PC-3 (cell line): ENCODE data around the gene NET1.
"Not testable (repeated sequence)": the region's sequence is repeated elsewhere in the genome, so short reads cannot be mapped to it uniquely, and the experiment has no call there.

Experiments used
- CTCF ChIP-seq: fragments of 300-600 bp; sonication (generic); conservative IDR thresholded peaks from 2 replicates; pipeline ENCODE4 v1.5.1; 2017; ENCODE audit warnings: antibody characterized with exemption, low read depth, mild to moderate bottlenecking, low read length
- EZH2 ChIP-seq: fragments of 300-600 bp; sonication (generic); IDR thresholded peaks from one replicate; pipeline ENCODE4 v1.6.1; 2017; ENCODE audit warnings: antibody characterized with exemption, mild to moderate bottlenecking, low read length; ENCODE audit not compliant: unreplicated experiment

- TF ChIP-seq CTCF, EZH2: not testable (repeated sequence)
These were observed 1.6 kb upstream of the NET1 start for GRCh38 chr10:5410787-5411186.
